K562 (cell line): ENCODE data around the gene TTC19. TPM values are rescaled to one million over a fixed set of nuclear protein-coding genes. Genes with fewer than 3 reads are reported as not detected.
A peak's percentile ranks its signal among the peaks of the same experiment; 100 is the strongest.

Experiments
- ATAC-seq: fragments of 200-7000 bp; cut with Tn5 transposase; 3 replicates; pipeline ENCODE4 v1.9.1; 2020; ENCODE audit warnings: moderate library complexity
- BruUV-seq: library from RNA; stranded (reverse); fragments of 400-500 nt; replicated peaks from 2 replicates; lab custom pipeline; 2021; lab: Mats Ljungman, UMichigan
- CTCF ChIA-PET: fragments of 300-600 bp; formaldehyde crosslinking; extraction: SDS; loops from one replicate; lab custom pipeline; 2021; ENCODE audit warnings: low intra/inter-chr PET ratio; lab: Yijun Ruan, JAX
- POLR2A ChIA-PET: fragments of 300-600, 350-650 bp; sonication (Branson Sonifier 250); formaldehyde crosslinking; extraction: SDS; loops from one replicate; lab custom pipeline; 2021; ENCODE audit warnings: antibody characterized with exemption, inconsistent platforms; lab: Yijun Ruan, JAX
- DNase-seq, 4 experiments: peaks; one replicate each; pipeline versions ENCODE4 v3.0.0 to v3.0.0-alpha.2; 2011 to 2018; ENCODE audit warnings: low spot score in 3 of 4, mixed read lengths in 3 of 4; ENCODE audit errors: extremely low read depth in 1 of 4
- FAIRE-seq: peaks from 2 replicates; lab custom pipeline; 2011; peaks lifted over from hg19 to GRCh38; lab: Jason Lieb, UNC
- H2AFZ ChIP-seq: 2 replicates; pipeline ENCODE4 v1.6.0; 2011; ENCODE audit warnings: low read depth, low read length, control low read depth, inconsistent platforms
- H3K27ac ChIP-seq: fragments of 200-600 bp; 3 replicates; pipeline ENCODE4 v1.8.0; 2011; ENCODE audit warnings: low read depth, mild to moderate bottlenecking, control low read depth, inconsistent platforms, low read length, moderate library complexity, mixed read lengths; ENCODE audit errors: extremely low read depth
- H3K27me3 ChIP-seq, 2 experiments: fragments of 300-600 bp in 1 of 2; 2 replicates in 1 of 2; 3 replicates in 1 of 2; pipeline versions ENCODE4 v1.6.0 to v1.8.0; 2011; ENCODE audit warnings: inconsistent platforms in 2 of 2, low read length in 2 of 2, mild to moderate bottlenecking in 1 of 2, mixed read lengths in 1 of 2, moderate library complexity in 1 of 2; ENCODE audit not compliant: control insufficient read depth in 2 of 2, insufficient read depth in 2 of 2
- H3K36me3 ChIP-seq: fragments of 300-600 bp; 3 replicates; pipeline ENCODE4 v1.8.0; 2011; ENCODE audit warnings: mild to moderate bottlenecking, low read length, inconsistent platforms; ENCODE audit not compliant: control insufficient read depth, insufficient read depth
- H3K4me1 ChIP-seq, 2 experiments: fragments of 200-600 bp in 1 of 2; replicated peaks in 1 of 2; 2 replicates in 1 of 2; 3 replicates in 1 of 2; pipeline versions ENCODE4 v1.5.1 to v1.8.0; 2011; ENCODE audit warnings: inconsistent platforms in 2 of 2, low read length in 2 of 2, mild to moderate bottlenecking in 1 of 2, mixed read lengths in 1 of 2, moderate library complexity in 1 of 2; ENCODE audit not compliant: control insufficient read depth in 2 of 2, insufficient read depth in 2 of 2
- H3K4me2 ChIP-seq: 2 replicates; pipeline ENCODE4 v1.6.1; 2011; ENCODE audit warnings: low read length, control low read depth, inconsistent platforms, mixed read lengths; ENCODE audit not compliant: insufficient read depth
- H3K4me3 ChIP-seq: fragments of 200-600 bp; sonication (generic), shearing (Covaris generic); 2 replicates; pipeline ENCODE4 v1.5.1; 2016; ENCODE audit warnings: control low read depth, inconsistent platforms
- H3K79me2 ChIP-seq: fragments of 200-600 bp; 3 replicates; pipeline ENCODE4 v1.8.0; 2011; ENCODE audit warnings: low read length, inconsistent platforms; ENCODE audit not compliant: control insufficient read depth, insufficient read depth
- H3K9ac ChIP-seq, 2 experiments: 2 replicates each; pipeline versions ENCODE4 v1.6.0 to v1.6.1; 2011; ENCODE audit warnings: low read depth in 2 of 2, low read length in 2 of 2, control low read depth in 1 of 2, inconsistent platforms in 1 of 2, mild to moderate bottlenecking in 1 of 2, mixed read lengths in 1 of 2; ENCODE audit not compliant: insufficient read depth in 1 of 2
- H3K9me1 ChIP-seq: one replicate; pipeline ENCODE4 v1.6.0; 2011; ENCODE audit warnings: inconsistent platforms, mild to moderate bottlenecking, low read length, moderate library complexity; ENCODE audit not compliant: control insufficient read depth, insufficient read depth
- H3K9me3 ChIP-seq: replicated peaks from 2 replicates; pipeline ENCODE4 v1.5.1; 2011; ENCODE audit warnings: low read depth, low read length, inconsistent platforms; ENCODE audit not compliant: control insufficient read depth, insufficient read depth
- H4K20me1 ChIP-seq: replicated peaks from 2 replicates; pipeline ENCODE4 v1.6.1; 2011; ENCODE audit warnings: low read length, inconsistent platforms, mixed read lengths; ENCODE audit not compliant: control insufficient read depth, insufficient read depth
- ZFX ChIP-seq: sonication (generic); formaldehyde crosslinking; IDR thresholded peaks from 2 replicates; pipeline ENCODE4 v1.8.0; 2022; ENCODE audit warnings: mild to moderate bottlenecking, missing genetic modification reagents, moderate library complexity
- WGBS: fragments of 100-300 bp; shearing (Covaris generic); methylation state at CpG from one replicate; pipeline ENCODE4 v1.1.6; 2016; ENCODE audit warnings: low coverage, mixed read lengths; ENCODE audit not compliant: insufficient coverage; ENCODE audit errors: missing lambda C conversion rate; 5-methylcytosine and 5-hydroxymethylcytosine counted together
- in situ Hi-C: fragments of 300-500 bp; cut with MboI; formaldehyde crosslinking; loops from 4 replicates; pipeline ENCODE4 v1.15.0; 2018; ENCODE audit warnings: inconsistent platforms, mixed read lengths
- intact Hi-C: fragments of 100-400 bp; cut with micrococcal nuclease; formaldehyde crosslinking; loops from 2 replicates; pipeline ENCODE4 v1.14.2; 2022
- polyA plus RNA-seq, 8 experiments: library from polyadenylated mRNA; depleted of rRNA in 4 of 8; stranded (reverse) in 5 of 8; unstranded in 3 of 8; fragments of >200 nt; fragmentation: Nextera tagmentation in 2 of 8; fragmentation: Illumina TruSeq in 1 of 8; extraction: Ambion mirVana in 2 of 8; extraction: Trizol in 1 of 8; gene quantifications; 2 replicates each; pipeline versions ENCODE4 v1.2.1 to v1.2.3, GENCODE V29; 2011 to 2014; ENCODE audit warnings: inconsistent platforms in 1 of 8, missing spikeins in 1 of 8
- total RNA-seq, 7 experiments: library from RNA; depleted of rRNA in 6 of 7; stranded (reverse); fragments of >200 nt in 6 of 7; fragmentation: Illumina TruSeq in 2 of 7; extraction: Trizol in 2 of 7; gene quantifications; 2 replicates each; pipeline versions ENCODE4 v1.2.1 to v1.2.3, GENCODE V29; 2011 to 2021; ENCODE audit warnings: low replicate concordance in 1 of 7
- TF ChIP-seq, protein P1 (sequence below): fragments of 450-650 bp; IDR thresholded peaks from 2 replicates; pipeline ENCODE4 v1.6.1; 2016
- TF ChIP-seq, protein P2 (sequence below): fragments of 450-650 bp; formaldehyde crosslinking; IDR thresholded peaks from 2 replicates; pipeline ENCODE4 v1.4.0; 2020; ENCODE audit warnings: mild to moderate bottlenecking, moderate library complexity

The TTC19 gene
- total and polyA plus RNA-seq, 9 of the 15 experiments (the other 6 are each of a cell fraction or from before 2014, with no cell fraction given): 8.1 to 60.8 (median 25.3) TPM

DNA sequence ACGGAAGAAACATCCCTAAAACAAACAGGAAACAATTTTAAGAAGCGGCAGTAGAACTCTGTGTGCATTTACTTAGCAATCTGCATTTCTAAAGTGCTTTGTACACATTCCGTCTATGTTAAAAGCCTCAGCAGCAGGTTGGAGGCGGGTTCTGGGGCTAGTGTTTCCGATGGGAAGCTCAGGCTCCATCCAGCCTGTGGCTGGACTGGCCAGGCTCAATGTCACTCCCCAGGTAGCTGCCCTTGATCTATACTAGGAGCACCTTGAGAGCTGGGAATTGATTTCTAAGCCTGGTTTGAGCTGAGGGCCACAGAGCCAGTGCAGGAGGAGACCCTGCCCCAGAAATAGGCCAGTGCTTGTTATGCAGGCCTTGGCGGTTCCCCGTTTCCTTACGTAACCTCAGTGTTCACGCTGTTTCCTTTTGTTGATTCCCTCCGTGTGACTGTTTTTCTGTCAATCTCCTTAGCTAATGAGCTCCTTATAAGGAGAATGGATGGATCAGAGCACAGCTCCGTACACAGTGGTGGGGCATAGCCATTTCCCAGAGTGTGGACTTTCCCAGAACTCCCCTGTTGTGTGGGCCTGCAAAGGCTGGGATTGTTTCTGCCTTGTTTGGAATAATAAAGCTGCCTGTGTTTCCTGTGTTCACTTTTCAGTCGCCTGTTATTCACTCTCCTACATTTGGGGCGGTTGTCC is 33.3 kb upstream of the TTC19 start:
- in situ Hi-C loops (loop anchor here (25.0 kb wide), 1 partner anchor 704 kb away; the partner anchor contains the start of gene PMP22), intact Hi-C loops (no loop called here)
- H3K4me3 ChIP-seq: no peak overlapping the region
- H3K27ac ChIP-seq: peak overlapping the region; percentile 22; the same call in 1 of the 3 replicates
- peaks cover 54% of the 10 kb centered on the region for H3K79me2 ChIP-seq
- H3K36me3 ChIP-seq: peaks cover 9% of the 10 kb centered on the region; the same call in 2 of the 3 replicates
- DNase-seq (no peak), ATAC-seq (peak; percentile 35), FAIRE-seq (no peak)
- peak overlapping the region in 1 of 2 experiments; percentile 77; a peak in 2 of 4 replicates for H3K9ac ChIP-seq
- POLR2A ChIA-PET: no interaction called here
- peaks cover 19 to 38% of the 10 kb centered on the region in 2 experiments for H3K4me1 ChIP-seq
- H3K9me1 ChIP-seq: no peaks in the 10 kb centered on the region
- no peaks in the 10 kb centered on the region for H3K27me3 ChIP-seq
- TF ChIP-seq, protein P1, sequence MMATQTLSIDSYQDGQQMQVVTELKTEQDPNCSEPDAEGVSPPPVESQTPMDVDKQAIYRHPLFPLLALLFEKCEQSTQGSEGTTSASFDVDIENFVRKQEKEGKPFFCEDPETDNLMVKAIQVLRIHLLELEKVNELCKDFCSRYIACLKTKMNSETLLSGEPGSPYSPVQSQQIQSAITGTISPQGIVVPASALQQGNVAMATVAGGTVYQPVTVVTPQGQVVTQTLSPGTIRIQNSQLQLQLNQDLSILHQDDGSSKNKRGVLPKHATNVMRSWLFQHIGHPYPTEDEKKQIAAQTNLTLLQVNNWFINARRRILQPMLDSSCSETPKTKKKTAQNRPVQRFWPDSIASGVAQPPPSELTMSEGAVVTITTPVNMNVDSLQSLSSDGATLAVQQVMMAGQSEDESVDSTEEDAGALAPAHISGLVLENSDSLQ: peak; percentile 67
- peak; percentile 22; the same call in 1 of the 2 replicates for TF ChIP-seq ZFX
- TF ChIP-seq, protein P2, sequence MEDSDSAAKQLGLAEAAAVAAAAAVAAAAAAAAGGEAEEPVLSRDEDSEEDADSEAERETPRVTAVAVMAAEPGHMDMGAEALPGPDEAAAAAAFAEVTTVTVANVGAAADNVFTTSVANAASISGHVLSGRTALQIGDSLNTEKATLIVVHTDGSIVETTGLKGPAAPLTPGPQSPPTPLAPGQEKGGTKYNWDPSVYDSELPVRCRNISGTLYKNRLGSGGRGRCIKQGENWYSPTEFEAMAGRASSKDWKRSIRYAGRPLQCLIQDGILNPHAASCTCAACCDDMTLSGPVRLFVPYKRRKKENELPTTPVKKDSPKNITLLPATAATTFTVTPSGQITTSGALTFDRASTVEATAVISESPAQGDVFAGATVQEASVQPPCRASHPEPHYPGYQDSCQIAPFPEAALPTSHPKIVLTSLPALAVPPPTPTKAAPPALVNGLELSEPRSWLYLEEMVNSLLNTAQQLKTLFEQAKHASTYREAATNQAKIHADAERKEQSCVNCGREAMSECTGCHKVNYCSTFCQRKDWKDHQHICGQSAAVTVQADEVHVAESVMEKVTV (CRISPR knock-in tag): no peak
- WGBS: 47% methylated on average over 6 of the region's 13 CpGs
- CTCF ChIA-PET: no interaction called here
- peak overlapping the region; percentile 43 for H3K4me2 ChIP-seq
- H3K9me3 ChIP-seq: no peaks in the 10 kb centered on the region
- no peak overlapping the region; the same call in 1 of the 2 replicates for H2AFZ ChIP-seq
- H4K20me1 ChIP-seq: no peaks in the 10 kb centered on the region
- BruUV-seq: no TSS peak
